Thyroid gland (tissue), 4 donors: ENCODE measurements around the gene ZNF282. TPM values are rescaled to one million over a fixed set of nuclear protein-coding genes. Genes with fewer than 3 reads are reported as not detected.

Experiments used
- DNase-seq, 2 donors: peaks; one replicate each; pipeline ENCODE4 v3.0.0-alpha.2; 2019
- H3K27ac ChIP-seq, 3 donors: fragments of 200-600 bp; sonication (generic); 1 replicate in 2 of 3; 2 replicates in 1 of 3; pipeline ENCODE4 v1.5.1; 2016 to 2019; ENCODE audit warnings: mild to moderate bottlenecking in 1 of 3, moderate library complexity in 1 of 3
- H3K27me3 ChIP-seq: fragments of 200-600 bp; sonication (generic); one replicate; pipeline ENCODE4 v1.5.1; 2019
- H3K36me3 ChIP-seq, 2 donors: fragments of 200-600 bp; sonication (generic); one replicate each; pipeline ENCODE4 v1.5.1; 2016 to 2019
- H3K4me1 ChIP-seq, 2 donors: fragments of 200-600 bp; sonication (generic); one replicate each; pipeline ENCODE4 v1.5.1; 2017 to 2019
- H3K4me3 ChIP-seq, 3 donors: fragments of 200-600 bp; sonication (generic); replicated peaks in 1 of 3; 1 replicate in 2 of 3; 2 replicates in 1 of 3; pipeline ENCODE4 v1.5.1; 2016; ENCODE audit warnings: mild to moderate bottlenecking in 1 of 3
- H3K9me3 ChIP-seq: fragments of 200-600 bp; sonication (generic); one replicate; pipeline ENCODE4 v1.5.1; 2017
- POLR2A ChIP-seq, 2 donors: fragments of 450-650 bp; IDR thresholded peaks; one replicate each; pipeline ENCODE4 v1.6.1; 2017; ENCODE audit warnings: antibody characterized with exemption in 2 of 2, mild to moderate bottlenecking in 2 of 2, moderate library complexity in 1 of 2
- WGBS, 2 donors: methylation state at CpG; one replicate each; pipeline ENCODE4 v1.1.5; 2017; 5-methylcytosine and 5-hydroxymethylcytosine counted together
- intact Hi-C: fragments of 100-400 bp; cut with DNase I; formaldehyde crosslinking; loops from one replicate; pipeline ENCODE4 v1.15.1; 2023
- total RNA-seq, 4 donors: library from RNA; depleted of rRNA; stranded (reverse); fragments of >200 nt; gene quantifications; one replicate each; pipeline ENCODE4 v1.2.3, GENCODE V29; 2016
- TF ChIP-seq, protein P1 (sequence below), 6 experiments: fragments of 200-600 bp in 3 of 6; fragments of 450-650 bp in 3 of 6; sonication (generic) in 3 of 6; IDR thresholded peaks; one replicate each; pipeline ENCODE4 v1.5.1; 2016 to 2019; ENCODE audit warnings: antibody characterized with exemption in 6 of 6, mild to moderate bottlenecking in 2 of 6, inconsistent platforms in 1 of 6, moderate library complexity in 1 of 6

ZNF282 gene
- total RNA-seq, 4 donors from 2014 or later: 13.8 to 28.5 (median 21.3) TPM

DNA sequence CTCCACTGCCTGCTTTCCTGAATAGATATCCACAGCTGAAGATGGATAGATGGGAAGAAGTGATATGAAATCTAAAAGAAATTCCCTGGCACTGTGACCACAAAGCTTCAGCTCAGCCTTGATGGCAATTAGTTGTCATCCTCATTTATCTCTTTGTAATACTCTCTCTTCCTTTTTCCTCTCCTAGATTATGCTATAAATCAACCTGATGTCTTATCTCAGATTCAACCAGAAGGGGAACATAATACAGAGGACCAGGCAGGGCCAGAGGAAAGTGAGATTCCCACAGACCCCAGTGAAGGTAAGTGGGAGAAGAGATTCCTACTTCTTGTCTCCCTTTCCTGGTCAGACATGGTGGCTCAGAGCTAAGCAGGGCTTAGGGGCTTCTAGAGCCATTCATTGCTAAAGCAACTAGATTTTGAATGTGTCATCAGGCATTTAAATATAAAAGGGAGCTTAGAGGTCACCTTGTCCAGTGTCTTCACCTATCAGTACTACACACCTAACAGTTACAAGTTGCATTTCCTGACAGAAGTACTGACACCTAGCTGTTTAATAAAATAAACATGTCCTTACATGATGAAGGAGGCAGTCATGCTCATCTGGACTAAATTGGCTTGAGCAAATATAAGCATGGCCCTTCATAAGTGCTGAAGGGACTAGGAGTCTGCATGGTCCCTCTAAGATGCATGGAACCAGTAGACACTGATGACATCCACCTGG lies 28.6 kb upstream of the ZNF282 start:
- peaks cover 32 to 33% of the 10 kb centered on the region in 2 donors for H3K36me3 ChIP-seq
- DNase-seq: no peak
- H3K4me3 ChIP-seq: no peak overlapping the region
- TF ChIP-seq, protein P1, sequence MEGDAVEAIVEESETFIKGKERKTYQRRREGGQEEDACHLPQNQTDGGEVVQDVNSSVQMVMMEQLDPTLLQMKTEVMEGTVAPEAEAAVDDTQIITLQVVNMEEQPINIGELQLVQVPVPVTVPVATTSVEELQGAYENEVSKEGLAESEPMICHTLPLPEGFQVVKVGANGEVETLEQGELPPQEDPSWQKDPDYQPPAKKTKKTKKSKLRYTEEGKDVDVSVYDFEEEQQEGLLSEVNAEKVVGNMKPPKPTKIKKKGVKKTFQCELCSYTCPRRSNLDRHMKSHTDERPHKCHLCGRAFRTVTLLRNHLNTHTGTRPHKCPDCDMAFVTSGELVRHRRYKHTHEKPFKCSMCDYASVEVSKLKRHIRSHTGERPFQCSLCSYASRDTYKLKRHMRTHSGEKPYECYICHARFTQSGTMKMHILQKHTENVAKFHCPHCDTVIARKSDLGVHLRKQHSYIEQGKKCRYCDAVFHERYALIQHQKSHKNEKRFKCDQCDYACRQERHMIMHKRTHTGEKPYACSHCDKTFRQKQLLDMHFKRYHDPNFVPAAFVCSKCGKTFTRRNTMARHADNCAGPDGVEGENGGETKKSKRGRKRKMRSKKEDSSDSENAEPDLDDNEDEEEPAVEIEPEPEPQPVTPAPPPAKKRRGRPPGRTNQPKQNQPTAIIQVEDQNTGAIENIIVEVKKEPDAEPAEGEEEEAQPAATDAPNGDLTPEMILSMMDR (IDR thresholded peaks at IDR 0.05): no peak
- TF ChIP-seq POLR2A (IDR thresholded peaks at IDR 0.05): no peak
- intact Hi-C loops: no loop called here
- peaks cover 0 to 5% of the 10 kb centered on the region in 2 donors for H3K4me1 ChIP-seq
- H3K27ac ChIP-seq: no peak overlapping the region
- H3K27me3 ChIP-seq: no peaks in the 10 kb centered on the region
- H3K9me3 ChIP-seq: no peaks in the 10 kb centered on the region

GRCh38 chr7:149171892-149172533 lies 23.3 kb upstream of the ZNF282 start:
- Histone ChIP-seq H3K4me3 (no peak overlapping the region), H3K27ac (no peak overlapping the region), H3K9me3 (no peaks in the 10 kb centered on the region), H3K27me3 (no peaks in the 10 kb centered on the region), H3K4me1 (no peaks in the 10 kb centered on the region), H3K36me3 (peaks cover 29 to 40% of the 10 kb centered on the region in 2 donors)
- TF ChIP-seq POLR2A (IDR thresholded peaks at IDR 0.05): no peak
- TF ChIP-seq, protein P1 (IDR thresholded peaks at IDR 0.05): no peak
- intact Hi-C loops: no loop called here
- no peak for DNase-seq
- WGBS, 2 donors: 79 to 83% methylated on average over 9 of the region's 9 CpGs

DNA sequence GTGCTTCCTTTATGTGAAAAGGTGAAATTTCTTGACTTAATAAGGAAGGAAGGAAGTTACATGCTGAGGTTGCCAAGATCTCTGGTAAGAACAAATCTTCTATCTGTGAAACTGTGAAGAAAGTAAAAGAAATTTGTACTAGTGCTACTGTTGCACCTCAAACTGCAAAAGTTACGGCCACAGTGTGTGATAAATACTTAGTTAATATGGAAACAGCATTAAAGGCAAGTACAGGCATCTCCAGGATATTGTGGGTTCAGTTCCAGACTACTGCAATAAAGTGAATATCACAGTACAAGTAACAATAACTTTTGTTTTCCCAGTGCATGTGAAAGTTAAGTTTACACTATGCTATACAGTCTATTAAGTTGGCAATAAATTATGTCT lies 22.8 kb upstream of the ZNF282 start:
- no peaks in the 10 kb centered on the region for H3K27me3 ChIP-seq
- intact Hi-C loops: no loop called here
- no peaks in the 10 kb centered on the region for H3K4me1 ChIP-seq
- WGBS, 2 donors: 94 to 100% methylated on average over 1 of the region's 1 CpG
- H3K36me3 ChIP-seq: peaks cover 31 to 36% of the 10 kb centered on the region in 2 donors
- no peak overlapping the region for H3K27ac ChIP-seq
- DNase-seq: no peak
- no peak overlapping the region for H3K4me3 ChIP-seq
- TF ChIP-seq, protein P1 (IDR thresholded peaks at IDR 0.05): no peak
- no peak for TF ChIP-seq POLR2A (IDR thresholded peaks at IDR 0.05)
- H3K9me3 ChIP-seq: no peaks in the 10 kb centered on the region

DNA sequence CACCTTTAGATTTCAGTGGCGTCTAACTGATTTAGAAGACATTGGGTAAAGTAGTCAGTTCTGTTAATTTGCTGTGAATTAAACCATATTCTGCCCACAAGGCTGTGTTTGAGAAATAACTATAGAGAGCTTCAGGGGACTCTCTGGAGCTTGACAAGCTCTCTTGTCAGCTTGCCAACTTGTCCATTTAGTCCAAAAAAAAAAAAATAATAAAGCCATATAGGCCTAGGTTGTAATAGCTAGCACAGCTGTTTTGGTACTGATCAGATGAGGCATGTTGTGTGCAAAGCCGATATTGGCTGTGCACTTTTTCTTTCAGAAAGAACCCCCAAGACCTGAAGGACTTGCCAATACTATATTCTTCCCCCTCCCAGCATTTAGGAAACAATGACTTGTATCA lies 20.2 kb upstream of the ZNF282 start:
- TF ChIP-seq, protein P1 (IDR thresholded peaks at IDR 0.05): no peak
- no peak for TF ChIP-seq POLR2A (IDR thresholded peaks at IDR 0.05)
- intact Hi-C loops: no loop called here
- Histone ChIP-seq H3K9me3 (no peaks in the 10 kb centered on the region), H3K27ac (no peak overlapping the region), H3K36me3 (peaks cover 28 to 44% of the 10 kb centered on the region in 2 donors), H3K4me1 (no peaks in the 10 kb centered on the region), H3K4me3 (no peak overlapping the region), H3K27me3 (no peaks in the 10 kb centered on the region)
- DNase-seq: no peak
- 95 to 97% methylated on average over 2 of the region's 2 CpGs for WGBS, 2 donors

- TF ChIP-seq POLR2A (IDR thresholded peaks at IDR 0.05): no peak
- TF ChIP-seq, protein P1 (IDR thresholded peaks at IDR 0.05): no peak
- Histone ChIP-seq H3K27ac (no peak overlapping the region), H3K4me3 (no peak overlapping the region), H3K4me1 (no peaks in the 10 kb centered on the region), H3K9me3 (no peaks in the 10 kb centered on the region), H3K36me3 (peaks cover 28 to 40% of the 10 kb centered on the region in 2 donors), H3K27me3 (no peaks in the 10 kb centered on the region)
- intact Hi-C loops: no loop called here
- DNase-seq: no peak
- 96 to 99% methylated on average over 16 to 19 of the region's 19 CpGs for WGBS, 2 donors
These were observed 16.1 kb upstream of the ZNF282 start for GRCh38 chr7:149179241-149179640.
